Prostate gland (tissue), 2 donors: ENCODE measurements around the gene NR4A3. TPM values are rescaled to one million over a fixed set of nuclear protein-coding genes. Genes with fewer than 3 reads are reported as not detected.

Experiments used
- DNase-seq: peaks from one replicate; pipeline ENCODE4 v3.0.0-alpha.2; 2019; ENCODE audit warnings: low spot score
- H3K27ac ChIP-seq, 2 donors: fragments of 200-600 bp; sonication (generic); 2 replicates each; pipeline ENCODE4 v1.5.1; 2017 to 2019
- H3K27me3 ChIP-seq: fragments of 200-600 bp; sonication (generic); replicated peaks from 2 replicates; pipeline ENCODE4 v1.5.1; 2019; ENCODE audit not compliant: insufficient read depth
- H3K36me3 ChIP-seq, 2 donors: fragments of 200-600 bp; sonication (generic); 1 replicate in 1 of 2; 2 replicates in 1 of 2; pipeline versions ENCODE4 v1.5.1 to v1.8.1; 2017 to 2019
- H3K4me1 ChIP-seq: fragments of 200-600 bp; sonication (generic); replicated peaks from 2 replicates; pipeline ENCODE4 v1.5.1; 2019
- H3K4me3 ChIP-seq, 2 donors: fragments of 200-600 bp; sonication (generic); 2 replicates each; pipeline ENCODE4 v1.5.1; 2017 to 2019
- H3K9me3 ChIP-seq: fragments of 200-600 bp; sonication (generic); 2 replicates; pipeline ENCODE4 v1.5.1; 2017
- POLR2A ChIP-seq: fragments of 450-650 bp; IDR thresholded peaks from one replicate; pipeline ENCODE4 v1.6.1; 2016; ENCODE audit warnings: antibody characterized with exemption, mild to moderate bottlenecking
- POLR2AphosphoS5 ChIP-seq: sonication (generic); formaldehyde crosslinking; IDR thresholded peaks from one replicate; pipeline ENCODE4 v1.6.1; 2017; ENCODE audit warnings: antibody characterized with exemption
- WGBS: methylation state at CpG from one replicate; pipeline ENCODE4 v1.1.5; 2018; 5-methylcytosine and 5-hydroxymethylcytosine counted together
- intact Hi-C: fragments of 100-400 bp; cut with DNase I; formaldehyde crosslinking; loops from one replicate; pipeline ENCODE4 v1.14.2; 2022
- total RNA-seq, 2 donors: library from RNA; depleted of rRNA; stranded (reverse); fragments of >200 nt; gene quantifications; one replicate each; pipeline ENCODE4 v1.1.0, GENCODE V29; 2016
- TF ChIP-seq, protein P1 (sequence below), 4 experiments: fragments of 200-600 bp in 2 of 4; fragments of 450-650 bp in 2 of 4; sonication (generic) in 2 of 4; IDR thresholded peaks; 1 replicate in 3 of 4; 2 replicates in 1 of 4; pipeline ENCODE4 v1.5.1; 2016 to 2019; ENCODE audit warnings: antibody characterized with exemption in 4 of 4, mild to moderate bottlenecking in 2 of 4, moderate library complexity in 2 of 4

NR4A3 gene
- total RNA-seq, 2 donors from 2014 or later: 0.64 to 1.1 TPM

DNA sequence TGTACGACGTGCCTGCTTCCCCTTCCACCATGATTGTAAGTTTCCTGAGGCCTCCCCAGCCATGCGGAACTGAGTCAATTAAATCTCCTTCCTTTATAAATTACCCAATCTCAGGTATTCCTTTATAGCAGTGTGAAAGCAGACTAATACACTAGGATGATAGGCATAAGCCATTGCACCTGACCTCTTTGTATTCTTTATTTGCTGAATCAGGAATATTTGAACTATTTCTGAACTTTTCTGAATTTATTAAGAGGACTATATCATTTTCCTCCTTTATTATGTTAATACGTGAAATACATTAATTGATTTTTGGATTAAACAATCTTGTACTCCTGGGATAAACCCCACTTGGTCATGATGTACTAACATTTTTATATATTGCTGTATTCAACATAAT is 28.2 kb upstream of the NR4A3 start:
- H3K9me3 ChIP-seq: no peaks in the 10 kb centered on the region
- no peak overlapping the region for H3K27ac ChIP-seq
- WGBS: 90% methylated on average over 4 of the region's 4 CpGs
- intact Hi-C loops: no loop called here
- H3K4me3 ChIP-seq: no peak overlapping the region
- H3K27me3 ChIP-seq: no peaks in the 10 kb centered on the region
- H3K4me1 ChIP-seq: no peaks in the 10 kb centered on the region
- no peak for TF ChIP-seq POLR2AphosphoS5
- TF ChIP-seq POLR2A: no peak
- TF ChIP-seq, protein P1, sequence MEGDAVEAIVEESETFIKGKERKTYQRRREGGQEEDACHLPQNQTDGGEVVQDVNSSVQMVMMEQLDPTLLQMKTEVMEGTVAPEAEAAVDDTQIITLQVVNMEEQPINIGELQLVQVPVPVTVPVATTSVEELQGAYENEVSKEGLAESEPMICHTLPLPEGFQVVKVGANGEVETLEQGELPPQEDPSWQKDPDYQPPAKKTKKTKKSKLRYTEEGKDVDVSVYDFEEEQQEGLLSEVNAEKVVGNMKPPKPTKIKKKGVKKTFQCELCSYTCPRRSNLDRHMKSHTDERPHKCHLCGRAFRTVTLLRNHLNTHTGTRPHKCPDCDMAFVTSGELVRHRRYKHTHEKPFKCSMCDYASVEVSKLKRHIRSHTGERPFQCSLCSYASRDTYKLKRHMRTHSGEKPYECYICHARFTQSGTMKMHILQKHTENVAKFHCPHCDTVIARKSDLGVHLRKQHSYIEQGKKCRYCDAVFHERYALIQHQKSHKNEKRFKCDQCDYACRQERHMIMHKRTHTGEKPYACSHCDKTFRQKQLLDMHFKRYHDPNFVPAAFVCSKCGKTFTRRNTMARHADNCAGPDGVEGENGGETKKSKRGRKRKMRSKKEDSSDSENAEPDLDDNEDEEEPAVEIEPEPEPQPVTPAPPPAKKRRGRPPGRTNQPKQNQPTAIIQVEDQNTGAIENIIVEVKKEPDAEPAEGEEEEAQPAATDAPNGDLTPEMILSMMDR (IDR thresholded peaks at IDR 0.05): no peak
- no peak for DNase-seq
- H3K36me3 ChIP-seq: no peaks in the 10 kb centered on the region

DNA sequence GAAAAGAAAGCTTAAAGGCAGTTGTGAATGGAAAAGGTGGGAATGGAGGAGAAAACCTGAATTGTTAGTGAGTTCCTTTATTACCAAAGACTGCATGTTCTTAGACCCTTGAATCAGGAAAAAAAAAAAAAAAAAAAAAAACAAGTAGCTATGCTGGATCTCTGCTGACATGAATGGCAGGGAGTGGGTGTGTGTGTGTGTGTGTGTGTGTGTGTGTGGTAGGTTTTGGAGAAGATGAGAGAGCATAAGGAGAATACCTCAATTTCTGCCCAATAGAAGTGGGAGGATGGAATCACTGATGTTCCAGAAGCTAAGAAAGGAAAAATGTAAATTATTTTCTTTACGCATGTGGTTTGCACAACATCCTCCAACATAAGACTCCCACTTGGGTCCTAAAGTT is 25.5 kb upstream of the NR4A3 start:
- Histone ChIP-seq H3K27ac (no peak overlapping the region), H3K27me3 (no peaks in the 10 kb centered on the region), H3K9me3 (no peaks in the 10 kb centered on the region), H3K36me3 (no peaks in the 10 kb centered on the region), H3K4me1 (no peaks in the 10 kb centered on the region), H3K4me3 (no peak overlapping the region)
- TF ChIP-seq POLR2A (no peak), POLR2AphosphoS5 (no peak)
- TF ChIP-seq, protein P1 (IDR thresholded peaks at IDR 0.05): no peak
- intact Hi-C loops: no loop called here
- DNase-seq: no peak
- 90% methylated on average over 1 of the region's 1 CpG for WGBS

GRCh38 chr9:99801775-99802174 is 19.9 kb upstream of the NR4A3 start:
- H3K4me1 ChIP-seq: no peaks in the 10 kb centered on the region
- 93% methylated on average over 3 of the region's 3 CpGs for WGBS
- no peak for TF ChIP-seq POLR2A
- TF ChIP-seq, protein P1 (IDR thresholded peaks at IDR 0.05): no peak
- H3K36me3 ChIP-seq: no peaks in the 10 kb centered on the region
- intact Hi-C loops: no loop called here
- no peaks in the 10 kb centered on the region for H3K27me3 ChIP-seq
- no peak overlapping the region for H3K4me3 ChIP-seq
- DNase-seq: no peak
- H3K9me3 ChIP-seq: no peaks in the 10 kb centered on the region
- H3K27ac ChIP-seq: no peak overlapping the region

- Histone ChIP-seq H3K27ac (no peak overlapping the region), H3K4me3 (no peak overlapping the region), H3K4me1 (no peaks in the 10 kb centered on the region), H3K27me3 (no peaks in the 10 kb centered on the region), H3K9me3 (no peaks in the 10 kb centered on the region), H3K36me3 (no peaks in the 10 kb centered on the region)
- TF ChIP-seq, protein P1 (IDR thresholded peaks at IDR 0.05): no peak
- TF ChIP-seq POLR2AphosphoS5 (no peak), POLR2A (no peak)
- intact Hi-C loops: no loop called here
- WGBS: 90% methylated on average over 2 of the region's 2 CpGs
- no peak for DNase-seq
Measured at GRCh38 chr9:99803694-99804093, 18.0 kb upstream of the NR4A3 start.

- Histone ChIP-seq H3K27me3 (no peaks in the 10 kb centered on the region), H3K27ac (no peak overlapping the region), H3K36me3 (no peaks in the 10 kb centered on the region), H3K9me3 (no peaks in the 10 kb centered on the region), H3K4me3 (no peak overlapping the region), H3K4me1 (no peaks in the 10 kb centered on the region)
- intact Hi-C loops: no loop called here
- 23% methylated on average over 4 of the region's 4 CpGs for WGBS
- TF ChIP-seq POLR2A (no peak), POLR2AphosphoS5 (peak; percentile 76)
- TF ChIP-seq, protein P1 (IDR thresholded peaks at IDR 0.05): peak; percentile 23 to 76 (median 64)
- DNase-seq: peak; percentile 65
Measured at GRCh38 chr9:99807276-99807852, 14.3 kb upstream of the NR4A3 start.
